Activated naive CD4-positive, alpha-beta T cell treated with anti-CD3 and anti-CD28 coated beads, Interleukin-2, amount 50 U/mL, for 72 hours (primary cell): ENCODE results near the gene MFGE8. TPM values are rescaled to one million over a fixed set of nuclear protein-coding genes. Genes with fewer than 3 reads are reported as not detected.

ENCODE experiments used
- ATAC-seq, 2 donors: fragments of 150-1000 bp; cut with Tn5 transposase; 2 replicates each; pipeline ENCODE4 v1.10.0; 2021; ENCODE audit warnings: mild to moderate bottlenecking in 2 of 2, moderate library complexity in 2 of 2
- DNase-seq, 2 donors: peaks; one replicate each; pipeline ENCODE4 v3.0.0; 2021 to 2022; ENCODE audit warnings: low spot score in 2 of 2
- H3K27ac Mint-ChIP-seq, 2 donors: one replicate each; pipeline ENCODE4 v1.8.0; 2022; ENCODE audit warnings: mild to moderate bottlenecking in 2 of 2, mixed read lengths in 2 of 2
- H3K36me3 Mint-ChIP-seq, 2 donors: one replicate each; pipeline ENCODE4 v1.8.0; 2022; ENCODE audit warnings: mixed read lengths in 2 of 2
- H3K9me3 Mint-ChIP-seq, 2 donors: one replicate each; pipeline ENCODE4 v1.8.0; 2022; ENCODE audit warnings: mixed read lengths in 2 of 2
- total RNA-seq, 2 donors: library from RNA; stranded (reverse); gene quantifications; one replicate each; pipeline ENCODE4 v1.2.3, GENCODE V29; 2022

MFGE8 gene
- total RNA-seq, 2 donors from 2014 or later, result 27.6 to 91.9 TPM

GRCh38 chr15:88891540-88892254, 21.5 kb downstream of the MFGE8 start:
- no peaks in the 10 kb centered on the region for H3K9me3 Mint-ChIP-seq
- no peak for ATAC-seq
- no peaks in the 10 kb centered on the region for H3K36me3 Mint-ChIP-seq

GRCh38 chr15:88890495-88890894, 22.7 kb downstream of the MFGE8 start:
- ATAC-seq (no peak), DNase-seq (no peak)
- no peaks in the 10 kb centered on the region for H3K36me3 Mint-ChIP-seq
- H3K9me3 Mint-ChIP-seq, result no peaks in the 10 kb centered on the region
- H3K27ac Mint-ChIP-seq, result peak overlapping the region; percentile 8 to 70

More at GRCh38 chr15:88891540-88892254, 21.5 kb downstream of the MFGE8 start:
- peak overlapping the region in 1 of 2 donors; percentile 70 for H3K27ac Mint-ChIP-seq
- no peak for DNase-seq

GRCh38 chr15:88888719-88889118, 24.5 kb downstream of the MFGE8 start:
- peaks cover 3 to 8% of the 10 kb centered on the region in 2 donors for H3K36me3 Mint-ChIP-seq
- H3K27ac Mint-ChIP-seq, result peak overlapping the region in 1 of 2 donors; percentile 68
- no peaks in the 10 kb centered on the region for H3K9me3 Mint-ChIP-seq
- DNase-seq (no peak), ATAC-seq (no peak)

GRCh38 chr15:88887068-88887580, 26.1 kb downstream of the MFGE8 start:
- H3K27ac Mint-ChIP-seq, result peak overlapping the region in 1 of 2 donors; percentile 18
- no peaks in the 10 kb centered on the region for H3K9me3 Mint-ChIP-seq
- H3K36me3 Mint-ChIP-seq, result peaks cover 6 to 12% of the 10 kb centered on the region in 2 donors
- ATAC-seq, result no peak
- no peak for DNase-seq

GRCh38 chr15:88882785-88883184, 30.4 kb downstream of the MFGE8 start:
- Mint-ChIP-seq H3K9me3 (no peaks in the 10 kb centered on the region), H3K27ac (peak overlapping the region in 1 of 2 donors; percentile 72), H3K36me3 (peaks cover 6 to 18% of the 10 kb centered on the region in 2 donors)
- ATAC-seq, result no peak
- DNase-seq, result no peak

GRCh38 chr15:88881775-88882174, 31.4 kb downstream of the MFGE8 start:
- DNase-seq, result no peak
- peaks cover 6 to 18% of the 10 kb centered on the region in 2 donors for H3K36me3 Mint-ChIP-seq

GRCh38 chr15:88880944-88881740, 32.0 kb downstream of the MFGE8 start:
- DNase-seq, result no peak
- Mint-ChIP-seq H3K27ac (peak overlapping the region in 1 of 2 donors; percentile 2), H3K9me3 (no peaks in the 10 kb centered on the region), H3K36me3 (peaks cover 6 to 18% of the 10 kb centered on the region in 2 donors)
- no peak for ATAC-seq

More at GRCh38 chr15:88881775-88882174, 31.4 kb downstream of the MFGE8 start:
- Mint-ChIP-seq H3K27ac (peak overlapping the region in 1 of 2 donors; percentile 2), H3K9me3 (no peaks in the 10 kb centered on the region)
- ATAC-seq, result no peak

GRCh38 chr15:88878720-88879184, 34.4 kb downstream of the MFGE8 start:
- DNase-seq (peak in 1 of 2 donors; percentile 46), ATAC-seq (peak; percentile 54 to 74)
- Mint-ChIP-seq H3K9me3 (no peaks in the 10 kb centered on the region), H3K27ac (peak overlapping the region in 1 of 2 donors; percentile 29), H3K36me3 (peaks cover 3 to 15% of the 10 kb centered on the region in 2 donors)

- Mint-ChIP-seq H3K9me3 (no peaks in the 10 kb centered on the region), H3K36me3 (peaks cover 0 to 11% of the 10 kb centered on the region in 2 donors), H3K27ac (no peak overlapping the region)
- no peak for DNase-seq
- no peak for ATAC-seq
Measured at GRCh38 chr15:88877906-88878305, 35.3 kb downstream of the MFGE8 start.

- H3K9me3 Mint-ChIP-seq, result no peaks in the 10 kb centered on the region
- peaks cover 0 to 11% of the 10 kb centered on the region in 2 donors for H3K36me3 Mint-ChIP-seq
- ATAC-seq (no peak), DNase-seq (no peak)
- no peak overlapping the region for H3K27ac Mint-ChIP-seq
Measured at GRCh38 chr15:88877415-88877814, 35.8 kb downstream of the MFGE8 start.

- DNase-seq (no peak), ATAC-seq (no peak)
- Mint-ChIP-seq H3K27ac (no peak overlapping the region), H3K36me3 (peaks cover 0 to 10% of the 10 kb centered on the region in 2 donors), H3K9me3 (no peaks in the 10 kb centered on the region)
Measured at GRCh38 chr15:88876573-88876972, 36.6 kb downstream of the MFGE8 start.

GRCh38 chr15:88874684-88875083, 38.5 kb downstream of the MFGE8 start:
- H3K9me3 Mint-ChIP-seq, result no peaks in the 10 kb centered on the region
- peaks cover 0 to 5% of the 10 kb centered on the region in 2 donors for H3K36me3 Mint-ChIP-seq
- no peak for DNase-seq
- H3K27ac Mint-ChIP-seq, result no peak overlapping the region
- ATAC-seq, result no peak

GRCh38 chr15:88874275-88874674, 38.9 kb downstream of the MFGE8 start:
- Mint-ChIP-seq H3K9me3 (no peaks in the 10 kb centered on the region), H3K27ac (no peak overlapping the region), H3K36me3 (peaks cover 0 to 5% of the 10 kb centered on the region in 2 donors)
- no peak for ATAC-seq
- DNase-seq, result no peak

- H3K36me3 Mint-ChIP-seq, result peaks cover 0 to 5% of the 10 kb centered on the region in 2 donors
- peak overlapping the region; percentile 24 to 53 for H3K27ac Mint-ChIP-seq
- H3K9me3 Mint-ChIP-seq, result no peaks in the 10 kb centered on the region
- no peak for DNase-seq
- ATAC-seq, result no peak
Measured at GRCh38 chr15:88873786-88874185, 39.4 kb downstream of the MFGE8 start.

- no peak for DNase-seq
- Mint-ChIP-seq H3K36me3 (peaks cover 0 to 5% of the 10 kb centered on the region in 2 donors), H3K27ac (peak overlapping the region in 1 of 2 donors; percentile 47), H3K9me3 (no peaks in the 10 kb centered on the region)
- no peak for ATAC-seq
Measured at GRCh38 chr15:88872706-88873105, 40.5 kb downstream of the MFGE8 start.

GRCh38 chr15:88872106-88872505, 41.1 kb downstream of the MFGE8 start:
- no peak for ATAC-seq
- Mint-ChIP-seq H3K36me3 (peaks cover 0 to 5% of the 10 kb centered on the region in 2 donors), H3K9me3 (no peaks in the 10 kb centered on the region), H3K27ac (no peak overlapping the region)
- DNase-seq, result no peak

GRCh38 chr15:88871313-88871712, 41.9 kb downstream of the MFGE8 start:
- Mint-ChIP-seq H3K9me3 (no peaks in the 10 kb centered on the region), H3K36me3 (peaks cover 0 to 5% of the 10 kb centered on the region in 2 donors), H3K27ac (peak overlapping the region; percentile 29 to 31)
- DNase-seq (no peak), ATAC-seq (no peak)
